ENCODE measurements around the gene IFT172.

IFT172 gene

DNA sequence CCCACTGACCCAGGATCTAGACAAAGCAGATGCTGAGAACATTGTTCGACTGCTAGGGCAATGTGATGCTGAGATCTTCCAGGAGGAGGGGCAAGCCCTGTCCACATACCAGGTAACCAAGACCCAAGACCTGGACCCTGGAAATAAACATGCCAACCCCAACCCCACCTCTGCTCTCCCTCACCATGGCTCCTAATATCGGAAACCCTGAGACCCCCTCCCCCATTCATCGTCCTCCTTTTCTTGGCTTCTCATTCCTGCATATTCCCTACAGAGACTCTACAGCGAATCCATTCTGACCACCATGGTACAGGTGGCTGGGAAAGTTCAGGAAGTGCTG, 7.7 kb upstream of the IFT172 start:
- Histone ChIP-seq H3K9ac (ENCODE audit: low read depth, low read length, poor library complexity, severe bottlenecking) (no peak overlapping the region), H3K9me2 (replicated peaks; ENCODE audit: low read depth, low read length) (no peaks in the 10 kb centered on the region), H3K79me2 (ENCODE audit: insufficient read depth, low read length) (no peaks in the 10 kb centered on the region), H3F3A (ENCODE audit: low read depth) (no peaks in the 10 kb centered on the region), H4K20me1 (ENCODE audit: insufficient read depth, low read length, poor library complexity, severe bottlenecking) (no peaks in the 10 kb centered on the region), H3K4me2 (ENCODE audit: low read depth, low read length, poor library complexity, severe bottlenecking) (no peak overlapping the region), H3K27me3 (ENCODE audit: insufficient read depth, low read length, poor library complexity, severe bottlenecking) (no peaks in the 10 kb centered on the region), H3K36me3 (ENCODE audit: insufficient read depth, low read length) (no peaks in the 10 kb centered on the region), H3K4me3 (ENCODE audit: low read length, poor library complexity, severe bottlenecking) (no peak overlapping the region), H3K4me1 (ENCODE audit: insufficient read depth, low read length, poor library complexity, severe bottlenecking) (no peaks in the 10 kb centered on the region), H3K9me3 (ENCODE audit: insufficient read depth, low read depth, low read length) (no peaks in the 10 kb centered on the region), H2AFZ (ENCODE audit: low read length) (no peak overlapping the region)
- TF ChIP-seq, protein P1, sequence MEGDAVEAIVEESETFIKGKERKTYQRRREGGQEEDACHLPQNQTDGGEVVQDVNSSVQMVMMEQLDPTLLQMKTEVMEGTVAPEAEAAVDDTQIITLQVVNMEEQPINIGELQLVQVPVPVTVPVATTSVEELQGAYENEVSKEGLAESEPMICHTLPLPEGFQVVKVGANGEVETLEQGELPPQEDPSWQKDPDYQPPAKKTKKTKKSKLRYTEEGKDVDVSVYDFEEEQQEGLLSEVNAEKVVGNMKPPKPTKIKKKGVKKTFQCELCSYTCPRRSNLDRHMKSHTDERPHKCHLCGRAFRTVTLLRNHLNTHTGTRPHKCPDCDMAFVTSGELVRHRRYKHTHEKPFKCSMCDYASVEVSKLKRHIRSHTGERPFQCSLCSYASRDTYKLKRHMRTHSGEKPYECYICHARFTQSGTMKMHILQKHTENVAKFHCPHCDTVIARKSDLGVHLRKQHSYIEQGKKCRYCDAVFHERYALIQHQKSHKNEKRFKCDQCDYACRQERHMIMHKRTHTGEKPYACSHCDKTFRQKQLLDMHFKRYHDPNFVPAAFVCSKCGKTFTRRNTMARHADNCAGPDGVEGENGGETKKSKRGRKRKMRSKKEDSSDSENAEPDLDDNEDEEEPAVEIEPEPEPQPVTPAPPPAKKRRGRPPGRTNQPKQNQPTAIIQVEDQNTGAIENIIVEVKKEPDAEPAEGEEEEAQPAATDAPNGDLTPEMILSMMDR (conservative IDR thresholded peaks at IDR 0.05; ENCODE audit: low read length), result no peak
- no peak for TF ChIP-seq EZH2phosphoT487 (IDR thresholded peaks at IDR 0.05; ENCODE audit: borderline replicate concordance)

DNA sequence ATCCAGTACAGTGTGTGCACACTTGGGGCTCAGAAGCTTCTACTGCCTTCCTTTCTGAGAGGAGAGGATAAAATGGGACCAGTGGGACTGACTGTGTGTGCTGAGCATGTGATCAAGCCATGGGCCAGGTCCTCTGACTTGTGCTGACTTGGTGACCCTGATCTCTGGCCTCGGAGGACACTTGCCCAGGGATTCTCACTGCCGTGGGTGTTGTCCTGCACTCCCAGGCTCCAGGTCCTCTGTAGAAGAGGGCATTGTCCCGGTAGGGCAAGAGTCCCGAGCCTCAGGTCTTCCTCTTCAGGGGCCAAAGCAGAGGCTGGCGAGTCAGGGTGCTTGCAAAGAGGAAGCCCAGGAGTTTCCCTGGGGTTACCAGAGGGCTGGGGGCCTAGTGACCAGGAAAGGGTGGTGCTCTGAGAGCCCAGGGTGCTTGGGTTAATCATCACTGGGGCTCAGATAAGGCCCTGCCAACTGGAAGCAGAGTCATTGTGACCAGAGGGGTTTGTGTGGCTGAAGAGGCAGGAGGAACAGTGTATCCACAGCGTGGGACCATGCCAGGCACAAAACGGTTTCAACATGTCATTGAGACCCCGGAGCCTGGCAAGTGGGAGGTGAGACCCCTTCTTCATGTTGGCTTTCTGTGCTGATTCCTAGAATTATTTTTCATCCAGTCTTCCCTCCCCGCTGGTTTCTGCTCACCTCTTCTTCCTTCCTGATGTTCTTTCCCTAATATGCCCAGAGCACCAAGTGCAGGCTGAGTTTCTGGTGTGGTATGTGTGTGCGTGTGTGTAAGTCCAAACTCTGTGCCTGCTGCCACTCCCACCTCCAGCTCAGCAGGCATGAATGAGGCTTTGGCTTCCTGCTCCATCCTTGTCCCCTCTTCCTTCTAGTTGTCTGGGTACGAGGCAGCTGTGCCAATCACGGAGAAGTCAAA, 7.1 kb upstream of the IFT172 start, which contains the start of gene GCKR:
Gene GCKR (plus strand): TSS at position 483 of the 931 bp plus-strand sequence. CDS start 66 bp downstream, at position 549.
- Histone ChIP-seq H3K4me2 (ENCODE audit: low read depth, low read length, poor library complexity, severe bottlenecking) (no peak within 1 kb of the TSS), H3K4me3 (ENCODE audit: low read length, poor library complexity, severe bottlenecking) (no peak within 1 kb of the TSS)

DNA sequence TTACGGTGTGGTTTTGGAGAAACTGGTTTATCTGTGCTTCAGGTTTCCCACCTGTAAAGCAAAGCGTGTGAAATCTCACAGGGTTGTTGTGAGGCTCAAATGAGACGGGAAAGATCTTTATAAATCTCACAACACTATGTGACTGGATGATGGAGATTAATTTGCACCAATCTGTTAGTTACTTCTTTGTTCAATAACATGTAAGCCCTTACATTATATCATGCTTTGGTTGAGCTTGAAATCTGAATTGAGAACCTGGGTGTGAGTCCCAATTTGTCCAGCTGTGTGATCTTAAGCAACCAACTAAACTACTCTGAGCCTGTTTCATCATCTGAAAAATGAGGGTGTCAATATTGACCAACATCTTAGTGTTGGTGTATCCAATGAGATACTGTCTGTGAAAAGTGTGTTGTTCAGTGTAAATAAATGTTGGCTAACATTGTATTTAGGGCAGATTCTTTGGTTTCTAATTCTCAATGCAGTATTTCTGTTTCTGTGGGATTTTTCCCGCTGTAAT, 6.4 kb upstream of the IFT172 start:
- H4K20me1 ChIP-seq (ENCODE audit: insufficient read depth, low read length, poor library complexity, severe bottlenecking), result no peaks in the 10 kb centered on the region
- H2AFZ ChIP-seq (ENCODE audit: low read length), result no peak overlapping the region
- no peaks in the 10 kb centered on the region for H3F3A ChIP-seq (ENCODE audit: low read depth)
- TF ChIP-seq, protein P1 (conservative IDR thresholded peaks at IDR 0.05; ENCODE audit: low read length), result no peak
- no peak for TF ChIP-seq EZH2phosphoT487 (IDR thresholded peaks at IDR 0.05; ENCODE audit: borderline replicate concordance)
- H3K36me3 ChIP-seq (ENCODE audit: insufficient read depth, low read length), result no peaks in the 10 kb centered on the region
- no peak overlapping the region for H3K4me2 ChIP-seq (ENCODE audit: low read depth, low read length, poor library complexity, severe bottlenecking)
- H3K79me2 ChIP-seq (ENCODE audit: insufficient read depth, low read length), result no peaks in the 10 kb centered on the region
- no peaks in the 10 kb centered on the region for H3K4me1 ChIP-seq (ENCODE audit: insufficient read depth, low read length, poor library complexity, severe bottlenecking)
- H3K9me3 ChIP-seq (ENCODE audit: insufficient read depth, low read depth, low read length), result no peaks in the 10 kb centered on the region
- no peaks in the 10 kb centered on the region for H3K9me2 ChIP-seq (replicated peaks; ENCODE audit: low read depth, low read length)
- no peak overlapping the region for H3K4me3 ChIP-seq (ENCODE audit: low read length, poor library complexity, severe bottlenecking)
- H3K27me3 ChIP-seq (ENCODE audit: insufficient read depth, low read length, poor library complexity, severe bottlenecking), result no peaks in the 10 kb centered on the region
- no peak overlapping the region for H3K9ac ChIP-seq (ENCODE audit: low read depth, low read length, poor library complexity, severe bottlenecking)

More for the DNA sequence above, 7.1 kb upstream of the IFT172 start, which contains the start of gene GCKR:
- H3K9me2 ChIP-seq (replicated peaks; ENCODE audit: low read depth, low read length), result no peaks in the 10 kb centered on the region
- no peaks in the 10 kb centered on the region for H3K9me3 ChIP-seq (ENCODE audit: insufficient read depth, low read depth, low read length)
- no peaks in the 10 kb centered on the region for H3K79me2 ChIP-seq (ENCODE audit: insufficient read depth, low read length)
- TF ChIP-seq, protein P1 (conservative IDR thresholded peaks at IDR 0.05; ENCODE audit: low read length), result no peak
- TF ChIP-seq EZH2phosphoT487 (IDR thresholded peaks at IDR 0.05; ENCODE audit: borderline replicate concordance), result no peak
- H3K27me3 ChIP-seq (ENCODE audit: insufficient read depth, low read length, poor library complexity, severe bottlenecking), result no peaks in the 10 kb centered on the region
- no peaks in the 10 kb centered on the region for H4K20me1 ChIP-seq (ENCODE audit: insufficient read depth, low read length, poor library complexity, severe bottlenecking)
- H3K4me1 ChIP-seq (ENCODE audit: insufficient read depth, low read length, poor library complexity, severe bottlenecking), result no peaks in the 10 kb centered on the region
- no peak within 1 kb of the TSS for H2AFZ ChIP-seq (ENCODE audit: low read length)
- no peaks in the 10 kb centered on the region for H3F3A ChIP-seq (ENCODE audit: low read depth)
- no peaks in the 10 kb centered on the region for H3K36me3 ChIP-seq (ENCODE audit: insufficient read depth, low read length)
- no peak within 1 kb of the TSS for H3K9ac ChIP-seq (ENCODE audit: low read depth, low read length, poor library complexity, severe bottlenecking)

Data from Loucy (cell line).